ENCODE results near the gene GZF1. TPM values are rescaled to one million over a fixed set of nuclear protein-coding genes. Genes with fewer than 3 reads are reported as not detected.

Gene GZF1
- total and polyA plus RNA-seq, 4 donors: 1.6 to 11.0 (median 5.1) TPM

DNA sequence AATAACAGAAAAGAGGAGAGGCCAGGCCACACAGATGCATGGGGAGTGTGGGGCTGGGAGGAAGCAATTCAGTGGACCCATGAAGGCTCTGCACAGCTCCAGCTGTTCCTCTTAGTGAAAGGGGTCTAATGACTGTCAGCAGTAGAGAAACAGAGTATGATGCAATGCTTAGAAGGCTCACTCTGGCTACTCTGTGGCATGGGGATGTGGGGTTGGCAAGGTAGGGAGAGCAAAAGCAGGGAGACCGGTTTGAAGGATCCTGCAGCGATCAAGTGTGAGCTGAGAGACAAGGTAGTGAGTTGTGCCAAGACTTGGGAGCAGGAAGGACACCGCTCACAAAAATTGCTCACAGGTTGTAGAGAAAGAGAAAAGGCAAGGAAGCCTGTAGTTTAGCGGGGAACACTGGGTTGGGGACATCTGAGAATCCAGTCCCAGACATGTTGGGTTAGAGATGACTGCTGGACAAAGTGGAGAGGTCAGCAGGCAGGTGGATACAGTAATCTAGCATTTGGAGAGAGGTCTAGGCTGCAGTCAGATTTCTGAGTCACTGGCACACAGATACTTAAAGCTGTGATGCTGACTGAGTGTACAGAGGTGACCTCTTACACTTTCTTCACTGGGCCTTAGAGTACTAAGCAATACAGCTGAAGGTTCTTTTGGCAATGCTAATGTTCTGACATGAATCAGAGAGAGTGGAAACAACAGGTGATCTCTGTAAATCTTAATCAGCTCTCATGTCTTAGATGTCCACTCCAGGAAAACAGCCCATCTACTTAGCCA lies 32.2 kb downstream of the GZF1 start:
- Histone ChIP-seq H3K4me3 (ENCODE audit: low read depth in 1 of 3, low read length in 3 of 3) (no peak overlapping the region), H3K27me3 (ENCODE audit: control insufficient read depth in 4 of 4, insufficient read depth in 4 of 4, low read length in 3 of 4) (no peaks in the 10 kb centered on the region), H3K36me3 (ENCODE audit: control insufficient read depth in 4 of 4, insufficient read depth in 3 of 4, low read depth in 1 of 4, low read length in 3 of 4) (peaks cover 3 to 37% (median 24%) of the 10 kb centered on the region in 4 donors), H3K4me1 (ENCODE audit: control insufficient read depth in 4 of 4, insufficient read depth in 4 of 4, low read length in 3 of 4) (no peaks in the 10 kb centered on the region), H3K9ac (ENCODE audit: low read depth in 1 of 2, low read length in 2 of 2) (no peak overlapping the region), H3K9me3 (ENCODE audit: control insufficient read depth in 4 of 4, low read length in 3 of 4) (no peaks in the 10 kb centered on the region), H3K27ac (ENCODE audit: low read depth in 1 of 2, low read length in 2 of 2) (no peak overlapping the region)
- WGBS: 99% methylated on average over 4 of the region's 4 CpGs
- no peak for DNase-seq (ENCODE audit: low spot score)
- TF ChIP-seq GABPA (IDR thresholded peaks at IDR 0.05 in 1 of 2, conservative IDR thresholded peaks at IDR 0.05 in 1 of 2) (no peak), RAD21 (IDR thresholded peaks at IDR 0.05) (no peak), MAX (IDR thresholded peaks at IDR 0.05) (no peak), YY1 (IDR thresholded peaks at IDR 0.05) (no peak), RXRA (IDR thresholded peaks at IDR 0.05) (no peak), SP1 (IDR thresholded peaks at IDR 0.05) (no peak), FOXA2 (IDR thresholded peaks at IDR 0.05) (no peak), FOXA1 (IDR thresholded peaks at IDR 0.05) (no peak), HNF4G (IDR thresholded peaks at IDR 0.05) (no peak), NR2F2 (IDR thresholded peaks at IDR 0.05) (no peak), EGR1 (IDR thresholded peaks at IDR 0.05; ENCODE audit: low read depth in 2 of 2) (no peak), JUND (IDR thresholded peaks at IDR 0.05) (no peak)
- TF ChIP-seq, protein P1, sequence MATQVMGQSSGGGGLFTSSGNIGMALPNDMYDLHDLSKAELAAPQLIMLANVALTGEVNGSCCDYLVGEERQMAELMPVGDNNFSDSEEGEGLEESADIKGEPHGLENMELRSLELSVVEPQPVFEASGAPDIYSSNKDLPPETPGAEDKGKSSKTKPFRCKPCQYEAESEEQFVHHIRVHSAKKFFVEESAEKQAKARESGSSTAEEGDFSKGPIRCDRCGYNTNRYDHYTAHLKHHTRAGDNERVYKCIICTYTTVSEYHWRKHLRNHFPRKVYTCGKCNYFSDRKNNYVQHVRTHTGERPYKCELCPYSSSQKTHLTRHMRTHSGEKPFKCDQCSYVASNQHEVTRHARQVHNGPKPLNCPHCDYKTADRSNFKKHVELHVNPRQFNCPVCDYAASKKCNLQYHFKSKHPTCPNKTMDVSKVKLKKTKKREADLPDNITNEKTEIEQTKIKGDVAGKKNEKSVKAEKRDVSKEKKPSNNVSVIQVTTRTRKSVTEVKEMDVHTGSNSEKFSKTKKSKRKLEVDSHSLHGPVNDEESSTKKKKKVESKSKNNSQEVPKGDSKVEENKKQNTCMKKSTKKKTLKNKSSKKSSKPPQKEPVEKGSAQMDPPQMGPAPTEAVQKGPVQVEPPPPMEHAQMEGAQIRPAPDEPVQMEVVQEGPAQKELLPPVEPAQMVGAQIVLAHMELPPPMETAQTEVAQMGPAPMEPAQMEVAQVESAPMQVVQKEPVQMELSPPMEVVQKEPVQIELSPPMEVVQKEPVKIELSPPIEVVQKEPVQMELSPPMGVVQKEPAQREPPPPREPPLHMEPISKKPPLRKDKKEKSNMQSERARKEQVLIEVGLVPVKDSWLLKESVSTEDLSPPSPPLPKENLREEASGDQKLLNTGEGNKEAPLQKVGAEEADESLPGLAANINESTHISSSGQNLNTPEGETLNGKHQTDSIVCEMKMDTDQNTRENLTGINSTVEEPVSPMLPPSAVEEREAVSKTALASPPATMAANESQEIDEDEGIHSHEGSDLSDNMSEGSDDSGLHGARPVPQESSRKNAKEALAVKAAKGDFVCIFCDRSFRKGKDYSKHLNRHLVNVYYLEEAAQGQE (IDR thresholded peaks at IDR 0.05): no peak
- TF ChIP-seq, protein P2, sequence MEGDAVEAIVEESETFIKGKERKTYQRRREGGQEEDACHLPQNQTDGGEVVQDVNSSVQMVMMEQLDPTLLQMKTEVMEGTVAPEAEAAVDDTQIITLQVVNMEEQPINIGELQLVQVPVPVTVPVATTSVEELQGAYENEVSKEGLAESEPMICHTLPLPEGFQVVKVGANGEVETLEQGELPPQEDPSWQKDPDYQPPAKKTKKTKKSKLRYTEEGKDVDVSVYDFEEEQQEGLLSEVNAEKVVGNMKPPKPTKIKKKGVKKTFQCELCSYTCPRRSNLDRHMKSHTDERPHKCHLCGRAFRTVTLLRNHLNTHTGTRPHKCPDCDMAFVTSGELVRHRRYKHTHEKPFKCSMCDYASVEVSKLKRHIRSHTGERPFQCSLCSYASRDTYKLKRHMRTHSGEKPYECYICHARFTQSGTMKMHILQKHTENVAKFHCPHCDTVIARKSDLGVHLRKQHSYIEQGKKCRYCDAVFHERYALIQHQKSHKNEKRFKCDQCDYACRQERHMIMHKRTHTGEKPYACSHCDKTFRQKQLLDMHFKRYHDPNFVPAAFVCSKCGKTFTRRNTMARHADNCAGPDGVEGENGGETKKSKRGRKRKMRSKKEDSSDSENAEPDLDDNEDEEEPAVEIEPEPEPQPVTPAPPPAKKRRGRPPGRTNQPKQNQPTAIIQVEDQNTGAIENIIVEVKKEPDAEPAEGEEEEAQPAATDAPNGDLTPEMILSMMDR (IDR thresholded peaks at IDR 0.05; ENCODE audit: low read depth, low read length, missing input control): no peak

DNA sequence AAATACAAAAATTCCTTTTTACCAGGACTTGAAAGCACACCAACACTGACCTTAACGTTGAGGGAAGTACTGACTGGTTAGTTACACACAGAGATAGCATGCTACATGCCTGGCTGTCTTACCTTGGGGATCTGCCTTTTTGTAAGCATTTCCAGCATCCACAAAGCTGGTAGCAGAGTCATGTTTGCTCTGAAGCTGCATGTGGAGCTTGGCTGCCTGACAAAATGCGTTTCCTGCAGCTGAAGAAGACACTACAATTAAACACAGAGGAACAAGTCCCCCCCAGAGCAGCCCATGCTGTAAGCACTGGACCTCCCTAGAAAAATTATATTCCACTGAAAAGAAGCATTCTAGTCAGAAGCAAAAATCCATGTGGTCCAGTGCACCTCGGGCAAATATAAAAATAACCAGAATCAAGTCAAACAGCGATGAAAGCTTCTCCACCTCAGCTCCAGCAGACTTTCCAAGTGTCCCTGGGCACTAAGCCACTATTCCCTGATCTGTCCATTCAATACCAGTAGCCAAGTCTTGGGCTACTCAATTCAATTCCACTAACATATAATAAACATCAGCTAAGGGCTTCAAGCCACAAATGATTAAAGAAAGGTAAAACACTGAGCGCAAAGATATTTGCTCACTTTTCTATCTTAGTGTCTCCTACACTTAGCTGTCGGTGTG lies 35.1 kb downstream of the GZF1 start:
- Histone ChIP-seq H3K4me3 (ENCODE audit: low read depth in 1 of 3, low read length in 3 of 3) (no peak overlapping the region), H3K4me1 (ENCODE audit: control insufficient read depth in 4 of 4, insufficient read depth in 4 of 4, low read length in 3 of 4) (no peaks in the 10 kb centered on the region), H3K27me3 (ENCODE audit: control insufficient read depth in 4 of 4, insufficient read depth in 4 of 4, low read length in 3 of 4) (no peaks in the 10 kb centered on the region), H3K9ac (ENCODE audit: low read depth in 1 of 2, low read length in 2 of 2) (no peak overlapping the region), H3K9me3 (ENCODE audit: control insufficient read depth in 4 of 4, low read length in 3 of 4) (no peaks in the 10 kb centered on the region), H3K36me3 (ENCODE audit: control insufficient read depth in 4 of 4, insufficient read depth in 3 of 4, low read depth in 1 of 4, low read length in 3 of 4) (peaks cover 3 to 30% (median 23%) of the 10 kb centered on the region in 4 donors), H3K27ac (ENCODE audit: low read depth in 1 of 2, low read length in 2 of 2) (no peak overlapping the region)
- WGBS: 67% methylated on average over 6 of the region's 6 CpGs
- no peak for DNase-seq (ENCODE audit: low spot score)
- TF ChIP-seq, protein P3, sequence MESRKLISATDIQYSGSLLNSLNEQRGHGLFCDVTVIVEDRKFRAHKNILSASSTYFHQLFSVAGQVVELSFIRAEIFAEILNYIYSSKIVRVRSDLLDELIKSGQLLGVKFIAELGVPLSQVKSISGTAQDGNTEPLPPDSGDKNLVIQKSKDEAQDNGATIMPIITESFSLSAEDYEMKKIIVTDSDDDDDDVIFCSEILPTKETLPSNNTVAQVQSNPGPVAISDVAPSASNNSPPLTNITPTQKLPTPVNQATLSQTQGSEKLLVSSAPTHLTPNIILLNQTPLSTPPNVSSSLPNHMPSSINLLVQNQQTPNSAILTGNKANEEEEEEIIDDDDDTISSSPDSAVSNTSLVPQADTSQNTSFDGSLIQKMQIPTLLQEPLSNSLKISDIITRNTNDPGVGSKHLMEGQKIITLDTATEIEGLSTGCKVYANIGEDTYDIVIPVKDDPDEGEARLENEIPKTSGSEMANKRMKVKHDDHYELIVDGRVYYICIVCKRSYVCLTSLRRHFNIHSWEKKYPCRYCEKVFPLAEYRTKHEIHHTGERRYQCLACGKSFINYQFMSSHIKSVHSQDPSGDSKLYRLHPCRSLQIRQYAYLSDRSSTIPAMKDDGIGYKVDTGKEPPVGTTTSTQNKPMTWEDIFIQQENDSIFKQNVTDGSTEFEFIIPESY (IDR thresholded peaks at IDR 0.05): no peak
- TF ChIP-seq NR2F2 (IDR thresholded peaks at IDR 0.05) (no peak), FOXA2 (IDR thresholded peaks at IDR 0.05) (no peak), RXRA (IDR thresholded peaks at IDR 0.05) (no peak), RAD21 (IDR thresholded peaks at IDR 0.05) (no peak), JUND (IDR thresholded peaks at IDR 0.05) (no peak), GABPA (IDR thresholded peaks at IDR 0.05 in 1 of 2, conservative IDR thresholded peaks at IDR 0.05 in 1 of 2) (no peak), FOXA1 (IDR thresholded peaks at IDR 0.05) (no peak)
- TF ChIP-seq, protein P1 (IDR thresholded peaks at IDR 0.05): no peak
- TF ChIP-seq, protein P2 (IDR thresholded peaks at IDR 0.05; ENCODE audit: low read depth, low read length, missing input control): no peak

All from liver (tissue), 9 donors.